GM21825 (cell line): ENCODE data around the gene COPS4.
"Not testable (repeated sequence)": the region's sequence is repeated elsewhere in the genome, so short reads cannot be mapped to it uniquely, and the experiment has no call there.

Experiments used
- ATAC-seq: cut with Tn5 transposase; IDR thresholded peaks from one replicate; pipeline ENCODE4 v1.9.1; 2021; ENCODE audit warnings: mild to moderate bottlenecking, moderate library complexity; ENCODE audit not compliant: unreplicated experiment

The COPS4 gene

GRCh38 chr4:83080561-83080960, 45.6 kb downstream of the COPS4 start:
- no peak for ATAC-seq

- no peak for ATAC-seq
Measured at GRCh38 chr4:83082777-83083176, 47.8 kb downstream of the COPS4 start.

- peak; percentile 52 for ATAC-seq
Measured at GRCh38 chr4:83083925-83084475, 49.0 kb downstream of the COPS4 start.

GRCh38 chr4:83084956-83085355, 50.0 kb downstream of the COPS4 start:
- ATAC-seq = not testable (repeated sequence)

- no peak for ATAC-seq
Measured at GRCh38 chr4:83089410-83090157, 54.6 kb downstream of the COPS4 start.

- no peak for ATAC-seq
Measured at GRCh38 chr4:83093060-83093640, 58.2 kb downstream of the COPS4 start.

- ATAC-seq = no peak
Measured at GRCh38 chr4:83096397-83096796, 61.4 kb downstream of the COPS4 start.

- ATAC-seq = no peak
Measured at GRCh38 chr4:83104991-83105390, 70.0 kb downstream of the COPS4 start.

GRCh38 chr4:83107631-83108030, 72.6 kb downstream of the COPS4 start:
- no peak for ATAC-seq

GRCh38 chr4:83108101-83108861, 73.3 kb downstream of the COPS4 start:
- no peak for ATAC-seq

GRCh38 chr4:83109480-83110222, 74.7 kb downstream of the COPS4 start:
- peak; percentile 17 for ATAC-seq

GRCh38 chr4:83110223-83110945, 75.4 kb downstream of the COPS4 start:
- ATAC-seq = peak; percentile 62

- ATAC-seq = no peak
Measured at GRCh38 chr4:83110970-83111750, 76.2 kb downstream of the COPS4 start.

- not testable (repeated sequence) for ATAC-seq
Measured at GRCh38 chr4:83111751-83112141, 76.8 kb downstream of the COPS4 start.

GRCh38 chr4:83112231-83112630, 77.2 kb downstream of the COPS4 start:
- peak; percentile 42 for ATAC-seq

GRCh38 chr4:83112678-83113428, 77.9 kb downstream of the COPS4 start:
- no peak for ATAC-seq

- ATAC-seq = no peak
Measured at GRCh38 chr4:83113429-83113786, 78.4 kb downstream of the COPS4 start.

- peak; percentile 36 for ATAC-seq
Measured at GRCh38 chr4:83114576-83114975, 79.6 kb downstream of the COPS4 start, which contains the start of gene PLAC8. TSS of gene PLAC8 (minus strand) at chr4:83114729. CDS start at chr4:83107921, 6,808 bp downstream.

GRCh38 chr4:83115000-83115399, 80.0 kb downstream of the COPS4 start:
- no peak for ATAC-seq
